Activated naive CD4-positive, alpha-beta T cell treated with anti-CD3 and anti-CD28 coated beads, Interleukin-2, amount 10 ng/mL, durations not matched to agents 7 days and 5 days (primary cell): ENCODE data around the gene MECP2.

Experiments
- CTCF ChIA-PET: fragments of 350-600 bp; sonication (Branson Sonifier 250); formaldehyde crosslinking; loops from one replicate; lab custom pipeline; 2021; ENCODE audit warnings: antibody characterized with exemption; lab: Charles Lee
- DNase-seq: peaks from one replicate; pipeline ENCODE4 v3.0.0-alpha.2; 2020
- H3K27ac Mint-ChIP-seq: one replicate; pipeline ENCODE4 v1.8.0; 2021; ENCODE audit warnings: mild to moderate bottlenecking, moderate library complexity, mixed read lengths
- H3K27me3 Mint-ChIP-seq: one replicate; pipeline ENCODE4 v1.8.0; 2021; ENCODE audit warnings: mild to moderate bottlenecking, mixed read lengths
- H3K36me3 Mint-ChIP-seq: one replicate; pipeline ENCODE4 v1.8.0; 2021; ENCODE audit warnings: mixed read lengths
- H3K4me1 Mint-ChIP-seq: one replicate; pipeline ENCODE4 v1.8.0; 2021; ENCODE audit warnings: mixed read lengths
- H3K4me3 Mint-ChIP-seq: one replicate; pipeline ENCODE4 v1.8.0; 2021; ENCODE audit warnings: mild to moderate bottlenecking, moderate library complexity, mixed read lengths
- H3K9me3 Mint-ChIP-seq: one replicate; pipeline ENCODE4 v1.8.0; 2021; ENCODE audit warnings: mixed read lengths

MECP2 gene

GRCh38 chrX:154094833-154095232 is 2.7 kb downstream of the MECP2 start:
- CTCF ChIA-PET, result no interaction called here

GRCh38 chrX:154093965-154094364 is 3.6 kb downstream of the MECP2 start:
- no peaks in the 10 kb centered on the region for H3K9me3 Mint-ChIP-seq
- CTCF ChIA-PET, result no interaction called here
- no peaks in the 10 kb centered on the region for H3K27me3 Mint-ChIP-seq
- no peak for DNase-seq
- no peak overlapping the region for H3K27ac Mint-ChIP-seq
- H3K4me3 Mint-ChIP-seq, result peak overlapping the region; percentile 97
- H3K4me1 Mint-ChIP-seq, result peaks cover 66% of the 10 kb centered on the region
- H3K36me3 Mint-ChIP-seq, result peaks cover 30% of the 10 kb centered on the region

More at GRCh38 chrX:154094833-154095232, 2.7 kb downstream of the MECP2 start:
- Mint-ChIP-seq H3K4me3 (peak overlapping the region; percentile 97), H3K27ac (peak overlapping the region; percentile 93), H3K36me3 (peaks cover 25% of the 10 kb centered on the region), H3K27me3 (peaks cover 6% of the 10 kb centered on the region), H3K9me3 (no peaks in the 10 kb centered on the region), H3K4me1 (peaks cover 63% of the 10 kb centered on the region)
- DNase-seq, result no peak

GRCh38 chrX:154092371-154092770 is 5.1 kb downstream of the MECP2 start:
- Mint-ChIP-seq H3K9me3 (no peaks in the 10 kb centered on the region), H3K4me1 (peaks cover 55% of the 10 kb centered on the region), H3K4me3 (no peak overlapping the region), H3K27ac (peak overlapping the region; percentile 44), H3K36me3 (peaks cover 30% of the 10 kb centered on the region), H3K27me3 (no peaks in the 10 kb centered on the region)
- CTCF ChIA-PET, result interaction anchor here (0.6 to 1.2 kb wide), 3 partner anchors 26 to 37 kb away, joined by 3 to 4 read pairs (median 3); no protein-coding TSS in a partner anchor
- DNase-seq, result no peak

DNA sequence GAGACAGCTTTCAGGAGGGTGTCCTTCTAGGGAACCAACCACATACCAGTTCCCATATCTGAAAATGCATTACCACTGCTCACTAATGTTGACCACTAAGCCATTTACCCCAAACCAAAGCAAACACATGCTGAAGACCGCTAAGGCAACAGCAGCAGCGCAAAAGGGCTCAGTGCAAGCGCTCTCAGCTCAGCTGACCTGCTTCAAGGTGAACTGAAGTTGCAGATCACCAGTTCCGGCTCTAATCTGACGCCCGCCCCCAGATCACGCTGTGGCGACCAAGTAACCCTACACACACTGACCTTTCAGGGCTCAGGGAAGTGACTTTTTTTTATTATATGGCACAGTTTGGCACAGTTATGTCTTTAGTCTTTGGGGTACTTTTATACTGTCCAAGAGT is 5.8 kb downstream of the MECP2 start:
- no peak overlapping the region for H3K4me3 Mint-ChIP-seq
- no peak for DNase-seq
- CTCF ChIA-PET, result interaction anchor here (0.6 kb wide), 1 partner anchor 31 kb away, joined by 4 read pairs; no protein-coding TSS in a partner anchor
- no peak overlapping the region for H3K27ac Mint-ChIP-seq
- peaks cover 30% of the 10 kb centered on the region for H3K36me3 Mint-ChIP-seq
- no peaks in the 10 kb centered on the region for H3K9me3 Mint-ChIP-seq
- peaks cover 55% of the 10 kb centered on the region for H3K4me1 Mint-ChIP-seq
- no peaks in the 10 kb centered on the region for H3K27me3 Mint-ChIP-seq

GRCh38 chrX:154090731-154091130 is 6.8 kb downstream of the MECP2 start:
- no peak for DNase-seq
- Mint-ChIP-seq H3K9me3 (no peaks in the 10 kb centered on the region), H3K4me1 (peaks cover 47% of the 10 kb centered on the region), H3K4me3 (no peak overlapping the region), H3K36me3 (peaks cover 24% of the 10 kb centered on the region), H3K27me3 (no peaks in the 10 kb centered on the region), H3K27ac (no peak overlapping the region)
- CTCF ChIA-PET, result no interaction called here

- Mint-ChIP-seq H3K9me3 (no peaks in the 10 kb centered on the region), H3K27me3 (no peaks in the 10 kb centered on the region), H3K4me1 (peaks cover 27% of the 10 kb centered on the region), H3K36me3 (peaks cover 24% of the 10 kb centered on the region), H3K4me3 (no peak overlapping the region), H3K27ac (no peak overlapping the region)
- CTCF ChIA-PET, result no interaction called here
- no peak for DNase-seq
Measured at GRCh38 chrX:154084449-154085300, 12.8 kb downstream of the MECP2 start.

- no peak for DNase-seq
- peaks cover 24% of the 10 kb centered on the region for H3K4me1 Mint-ChIP-seq
- no peaks in the 10 kb centered on the region for H3K9me3 Mint-ChIP-seq
- CTCF ChIA-PET, result no interaction called here
- peaks cover 28% of the 10 kb centered on the region for H3K36me3 Mint-ChIP-seq
- H3K27ac Mint-ChIP-seq, result peak overlapping the region; percentile 70
- H3K27me3 Mint-ChIP-seq, result no peaks in the 10 kb centered on the region
- no peak overlapping the region for H3K4me3 Mint-ChIP-seq
Measured at GRCh38 chrX:154083126-154083517, 14.4 kb downstream of the MECP2 start.

GRCh38 chrX:154082396-154083125 is 15.0 kb downstream of the MECP2 start:
- Mint-ChIP-seq H3K4me1 (peaks cover 24% of the 10 kb centered on the region), H3K9me3 (no peaks in the 10 kb centered on the region), H3K27ac (peak overlapping the region; percentile 70), H3K27me3 (no peaks in the 10 kb centered on the region), H3K4me3 (no peak overlapping the region), H3K36me3 (peaks cover 28% of the 10 kb centered on the region)
- DNase-seq, result no peak
- CTCF ChIA-PET, result no interaction called here

GRCh38 chrX:154077101-154077500 is 20.4 kb downstream of the MECP2 start:
- Mint-ChIP-seq H3K9me3 (no peaks in the 10 kb centered on the region), H3K27me3 (no peaks in the 10 kb centered on the region), H3K27ac (no peak overlapping the region), H3K36me3 (peaks cover 22% of the 10 kb centered on the region), H3K4me1 (peaks cover 14% of the 10 kb centered on the region), H3K4me3 (no peak overlapping the region)
- CTCF ChIA-PET, result no interaction called here
- DNase-seq, result no peak

GRCh38 chrX:154074199-154074598 is 23.3 kb downstream of the MECP2 start:
- Mint-ChIP-seq H3K9me3 (no peaks in the 10 kb centered on the region), H3K27ac (no peak overlapping the region), H3K4me1 (peaks cover 14% of the 10 kb centered on the region), H3K4me3 (no peak overlapping the region), H3K27me3 (no peaks in the 10 kb centered on the region), H3K36me3 (peaks cover 19% of the 10 kb centered on the region)
- CTCF ChIA-PET, result no interaction called here
- DNase-seq, result no peak

DNA sequence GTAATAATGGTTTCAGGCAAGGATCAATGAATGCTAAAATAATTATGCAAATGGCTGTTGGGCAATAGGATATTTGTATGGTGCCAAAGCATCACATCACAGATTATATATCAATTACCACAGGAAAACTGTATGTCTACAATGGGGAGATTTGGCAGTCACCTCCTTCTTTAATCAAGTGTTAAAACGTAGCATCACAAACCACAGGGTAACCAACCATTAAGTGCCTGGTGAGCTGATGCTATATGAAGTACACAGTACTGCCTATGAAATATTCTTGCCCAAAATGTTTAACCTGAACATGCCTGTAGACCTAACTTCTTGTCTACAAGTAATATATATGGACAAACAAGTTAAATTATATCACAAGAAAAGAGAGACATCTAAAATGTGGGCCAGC is 25.3 kb downstream of the MECP2 start:
- Mint-ChIP-seq H3K27me3 (no peaks in the 10 kb centered on the region), H3K27ac (no peak overlapping the region), H3K36me3 (peaks cover 15% of the 10 kb centered on the region), H3K9me3 (no peaks in the 10 kb centered on the region), H3K4me3 (no peak overlapping the region), H3K4me1 (peaks cover 18% of the 10 kb centered on the region)
- CTCF ChIA-PET, result no interaction called here
- DNase-seq, result no peak

GRCh38 chrX:154068560-154068959 is 29.0 kb downstream of the MECP2 start:
- no peak overlapping the region for H3K4me3 Mint-ChIP-seq
- CTCF ChIA-PET, result no interaction called here
- peaks cover 9% of the 10 kb centered on the region for H3K36me3 Mint-ChIP-seq
- H3K27me3 Mint-ChIP-seq, result no peaks in the 10 kb centered on the region
- peaks cover 20% of the 10 kb centered on the region for H3K4me1 Mint-ChIP-seq
- no peaks in the 10 kb centered on the region for H3K9me3 Mint-ChIP-seq
- no peak overlapping the region for H3K27ac Mint-ChIP-seq
- no peak for DNase-seq

DNA sequence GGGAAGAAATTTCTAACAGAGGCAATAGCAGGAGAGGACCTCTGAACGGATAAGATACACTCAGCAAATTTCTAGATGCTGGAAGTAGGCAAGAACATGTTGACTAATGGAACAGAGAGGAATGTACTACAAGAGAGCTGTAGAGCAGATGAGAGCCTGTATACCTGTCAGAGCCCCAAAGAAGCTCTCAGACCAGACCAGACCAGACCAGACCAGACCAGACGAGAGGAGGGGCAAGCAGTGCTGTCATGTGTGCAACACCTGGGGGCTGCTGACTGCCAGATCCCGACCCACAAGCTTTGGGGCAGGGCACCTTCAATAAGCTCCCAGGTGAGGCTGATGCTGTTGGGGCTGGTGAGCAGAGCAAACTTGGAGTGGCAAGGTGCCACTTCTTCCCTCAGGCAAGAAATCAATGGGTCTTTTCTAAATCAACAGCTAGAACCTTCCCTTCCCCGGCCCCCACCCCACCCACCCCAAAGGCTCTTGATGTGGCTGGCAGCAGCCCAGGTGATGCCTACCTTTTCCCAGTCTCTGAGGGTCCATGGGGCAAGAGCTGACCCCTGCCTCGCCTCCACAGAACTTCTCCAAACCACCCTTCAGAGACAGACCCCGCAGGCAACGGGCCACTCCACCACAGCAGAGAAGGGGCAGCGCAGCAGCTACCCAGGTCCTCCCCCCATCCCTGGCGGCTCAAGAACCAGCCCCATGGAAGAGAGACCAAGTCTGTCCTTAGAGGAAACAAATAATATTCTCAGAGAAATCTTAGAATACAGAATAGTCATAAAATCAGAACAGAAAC is 32.7 kb downstream of the MECP2 start:
- Mint-ChIP-seq H3K9me3 (no peaks in the 10 kb centered on the region), H3K27ac (peak overlapping the region; percentile 69), H3K36me3 (peaks cover 10% of the 10 kb centered on the region), H3K4me3 (no peak overlapping the region), H3K4me1 (peaks cover 29% of the 10 kb centered on the region), H3K27me3 (no peaks in the 10 kb centered on the region)
- CTCF ChIA-PET, result no interaction called here
- no peak for DNase-seq

GRCh38 chrX:154063234-154063633 is 34.3 kb downstream of the MECP2 start:
- Mint-ChIP-seq H3K4me3 (no peak overlapping the region), H3K27me3 (no peaks in the 10 kb centered on the region), H3K36me3 (peaks cover 16% of the 10 kb centered on the region), H3K9me3 (no peaks in the 10 kb centered on the region), H3K4me1 (peaks cover 29% of the 10 kb centered on the region), H3K27ac (peak overlapping the region; percentile 28)
- DNase-seq, result no peak
- CTCF ChIA-PET, result no interaction called here
